ENCODE measurements around the gene ACAD10.
"Not testable (repeated sequence)": the region's sequence is repeated elsewhere in the genome, so short reads cannot be mapped to it uniquely, and the experiment has no call there.

ACAD10 gene

DNA sequence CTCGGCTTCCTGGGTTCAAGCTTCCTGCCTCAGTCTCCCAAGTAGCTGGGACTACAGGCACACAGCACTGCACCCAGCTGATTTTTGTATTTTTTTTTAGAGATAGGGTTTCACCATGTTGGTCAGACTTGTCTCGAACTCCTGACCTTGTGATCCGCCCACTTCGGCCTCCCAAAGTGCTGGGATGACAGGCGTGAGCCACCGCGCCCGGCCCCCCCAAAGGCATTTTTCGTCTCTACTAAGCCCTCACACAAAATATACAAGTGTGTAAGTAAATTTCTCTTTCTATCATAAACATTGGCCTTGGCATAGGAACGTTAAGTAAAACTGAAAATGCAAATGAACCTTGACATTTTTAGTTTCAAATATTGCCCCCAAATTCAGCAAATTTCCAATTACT, 2.1 kb downstream of the ACAD10 start:
- DNase-seq: no peak

DNA sequence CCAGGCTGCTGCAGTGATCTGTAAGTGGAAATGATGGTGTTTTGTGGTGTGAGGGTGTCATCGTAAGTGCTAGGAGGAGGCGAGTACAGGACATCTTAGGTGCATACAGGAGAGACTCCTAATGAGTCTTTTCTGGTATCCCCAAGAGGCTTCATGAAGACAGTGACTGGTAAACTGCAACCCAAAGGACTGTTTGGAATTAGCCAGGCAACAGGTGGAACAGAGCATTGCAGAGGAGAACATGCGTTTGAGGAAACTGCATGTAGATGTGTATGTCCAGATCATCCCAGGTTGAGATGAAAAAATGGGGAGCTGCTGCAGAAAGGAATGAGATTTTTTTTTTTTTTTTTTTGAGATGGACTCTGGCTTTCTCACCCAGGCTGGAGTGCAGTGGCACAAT, 5.4 kb downstream of the ACAD10 start:
- no peak for DNase-seq

DNA sequence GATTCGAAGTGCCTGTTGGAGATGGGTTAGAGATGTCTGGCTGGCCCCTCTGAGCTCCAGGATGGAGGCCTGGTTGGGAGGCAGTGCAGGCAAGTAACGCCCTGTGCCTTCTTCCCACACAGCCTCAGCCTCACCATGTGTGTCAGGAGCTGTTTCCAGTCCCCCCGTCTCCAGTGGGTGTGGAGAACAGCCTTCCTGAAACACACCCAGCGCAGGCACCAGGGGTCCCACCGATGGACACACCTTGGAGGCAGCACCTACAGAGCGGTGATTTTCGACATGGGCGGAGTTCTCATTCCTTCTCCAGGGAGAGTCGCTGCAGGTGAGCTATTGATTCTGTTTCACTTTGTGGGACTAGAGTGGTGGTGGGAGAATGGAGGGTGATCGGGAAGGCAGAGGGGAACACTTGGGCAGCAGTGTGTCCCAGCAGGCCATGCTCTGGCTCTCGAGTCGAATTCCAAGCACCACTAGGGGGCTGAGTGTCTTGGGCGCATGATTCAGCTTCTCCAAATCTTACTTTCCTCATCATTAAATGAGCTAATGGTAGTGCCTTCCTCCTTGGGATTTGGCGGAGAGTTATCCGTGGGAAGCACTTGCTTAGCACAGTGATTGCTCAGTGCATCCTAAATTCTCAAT, 6.8 kb downstream of the ACAD10 start:
- DNase-seq: no peak

DNA sequence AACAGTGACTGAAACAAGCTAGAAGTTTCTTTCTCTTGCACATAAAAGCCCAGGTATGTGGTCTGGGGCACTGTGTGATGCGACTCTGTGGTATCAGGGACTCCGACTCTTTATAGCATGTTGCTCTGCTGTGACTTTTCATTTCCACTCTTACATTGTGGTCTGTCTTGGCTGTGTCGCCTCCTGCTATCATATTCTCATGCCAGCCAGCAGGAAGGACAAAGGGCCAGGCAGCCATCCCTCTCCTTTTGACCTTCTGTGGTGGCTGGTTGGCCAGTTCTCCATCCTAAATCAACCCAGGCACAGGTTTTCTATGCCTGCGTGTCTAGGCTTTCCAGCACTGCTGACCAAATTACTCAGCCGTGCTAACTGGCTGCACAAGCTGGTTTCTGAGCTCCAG, 8.0 kb downstream of the ACAD10 start:
- no peak for DNase-seq

DNA sequence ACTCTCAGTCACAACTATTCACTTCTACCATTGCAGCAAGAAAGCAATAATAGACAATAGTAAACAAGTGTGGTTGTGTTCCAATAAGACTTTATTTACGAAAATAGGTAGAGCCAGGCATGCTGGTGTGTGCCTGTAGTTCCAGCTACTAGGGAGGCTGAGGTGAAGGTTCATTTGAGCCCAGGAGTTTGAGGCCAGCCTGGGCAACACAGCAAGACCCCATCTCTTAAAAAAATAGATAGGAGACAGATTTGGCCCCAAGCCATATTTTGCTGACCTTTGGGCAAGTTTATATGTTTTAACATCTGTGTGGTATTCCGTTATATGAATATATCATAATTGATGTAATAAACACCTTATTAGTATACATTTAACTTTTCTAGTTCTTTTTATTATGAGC, 14.1 kb downstream of the ACAD10 start:
- no peak for DNase-seq

DNA sequence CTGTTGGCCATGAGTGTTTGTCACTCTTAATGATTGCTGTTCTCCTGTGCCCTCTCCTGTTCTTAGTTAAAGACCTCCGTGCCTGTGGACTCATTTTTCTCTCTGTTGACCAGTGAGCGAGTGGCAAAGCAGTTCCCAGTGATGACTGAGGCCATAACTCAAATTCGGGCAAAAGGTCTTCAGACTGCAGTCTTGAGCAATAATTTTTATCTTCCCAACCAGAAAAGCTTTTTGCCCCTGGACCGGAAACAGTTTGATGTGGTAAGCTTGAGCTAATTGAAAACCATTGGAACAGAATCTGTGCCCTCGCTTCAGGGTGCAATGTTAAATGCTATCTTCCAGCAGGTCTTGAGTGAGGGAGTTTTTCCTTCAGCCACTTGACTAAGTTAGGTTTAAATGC, 19.8 kb downstream of the ACAD10 start:
- no peak for DNase-seq

DNA sequence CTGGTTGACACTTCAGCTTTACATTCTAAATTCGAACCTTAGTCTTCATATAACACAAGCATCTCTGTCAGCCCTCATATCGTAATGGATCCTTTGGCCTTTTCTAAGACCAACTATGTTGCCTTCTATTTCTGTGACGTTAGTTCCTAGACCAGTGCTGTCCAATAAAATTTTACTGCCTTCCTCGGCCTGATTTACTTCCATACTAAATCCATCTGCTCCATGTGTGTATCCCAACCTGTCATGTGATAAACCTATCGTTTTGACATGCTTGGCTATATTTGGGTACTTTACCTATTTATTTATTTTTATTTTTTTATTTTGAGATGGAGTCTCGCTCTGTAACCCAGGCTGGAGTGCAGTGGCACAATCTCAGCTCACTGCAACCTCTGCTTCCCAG, 20.3 kb downstream of the ACAD10 start:
- DNase-seq: no peak

DNA sequence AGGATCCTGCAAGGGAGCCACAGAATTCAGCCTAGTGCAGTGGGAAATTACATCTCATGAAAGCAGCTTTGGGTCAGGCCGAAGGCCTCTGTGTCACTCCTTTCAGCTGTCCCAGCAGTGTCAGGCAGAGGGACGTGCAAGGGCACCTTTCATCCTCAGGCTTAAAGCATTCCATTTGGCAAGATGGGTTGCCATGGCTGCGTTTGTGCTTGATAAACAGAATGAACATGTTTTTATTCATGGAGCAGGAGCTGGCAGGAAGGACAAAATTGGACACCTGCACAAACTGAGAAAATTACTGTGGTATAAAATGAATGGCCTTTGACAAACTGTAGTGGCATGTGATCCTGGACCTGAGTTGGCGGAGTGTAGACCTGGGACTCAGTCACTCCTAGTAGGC, 29.4 kb downstream of the ACAD10 start:
- peak; percentile 4 for DNase-seq

DNA sequence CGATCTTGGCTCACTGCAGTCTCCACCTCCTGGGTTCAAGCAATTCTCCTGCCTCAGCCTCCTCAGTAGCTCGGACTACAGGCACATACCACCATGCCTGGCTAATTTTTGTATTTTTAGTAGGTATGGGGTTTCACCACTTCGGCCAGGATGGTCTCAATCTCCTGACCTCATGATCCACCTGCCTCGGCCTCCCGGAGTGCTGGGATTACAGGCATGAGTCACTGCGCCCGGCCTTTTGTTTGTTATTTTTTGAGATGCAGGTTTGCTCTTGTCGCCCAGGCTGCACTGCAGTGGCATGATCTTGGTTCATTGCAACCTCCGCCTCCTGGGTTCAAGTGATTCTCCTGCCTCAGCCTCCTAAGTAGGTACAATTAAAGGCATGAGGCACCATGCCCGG, 33.5 kb downstream of the ACAD10 start:
- DNase-seq: not testable (repeated sequence)

DNA sequence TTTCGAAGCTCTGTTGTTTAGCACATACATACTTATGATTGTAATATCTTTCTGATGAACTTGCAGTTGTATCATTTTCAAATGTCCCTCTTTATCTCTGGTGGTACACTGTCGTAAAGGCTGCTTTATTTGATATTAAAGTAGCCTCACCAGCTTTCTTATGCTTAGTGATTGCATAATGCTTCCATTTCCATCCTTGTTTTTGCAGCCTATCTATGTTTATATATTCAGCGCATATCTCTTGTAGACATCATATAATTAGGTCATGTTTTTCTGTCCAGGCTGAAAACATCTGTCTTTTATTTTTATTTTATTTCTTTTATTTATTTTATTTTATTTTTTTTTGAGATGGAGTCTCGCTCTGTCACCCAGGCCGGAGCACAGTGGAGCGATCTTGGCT, 34.6 kb downstream of the ACAD10 start:
- no peak for DNase-seq

DNA sequence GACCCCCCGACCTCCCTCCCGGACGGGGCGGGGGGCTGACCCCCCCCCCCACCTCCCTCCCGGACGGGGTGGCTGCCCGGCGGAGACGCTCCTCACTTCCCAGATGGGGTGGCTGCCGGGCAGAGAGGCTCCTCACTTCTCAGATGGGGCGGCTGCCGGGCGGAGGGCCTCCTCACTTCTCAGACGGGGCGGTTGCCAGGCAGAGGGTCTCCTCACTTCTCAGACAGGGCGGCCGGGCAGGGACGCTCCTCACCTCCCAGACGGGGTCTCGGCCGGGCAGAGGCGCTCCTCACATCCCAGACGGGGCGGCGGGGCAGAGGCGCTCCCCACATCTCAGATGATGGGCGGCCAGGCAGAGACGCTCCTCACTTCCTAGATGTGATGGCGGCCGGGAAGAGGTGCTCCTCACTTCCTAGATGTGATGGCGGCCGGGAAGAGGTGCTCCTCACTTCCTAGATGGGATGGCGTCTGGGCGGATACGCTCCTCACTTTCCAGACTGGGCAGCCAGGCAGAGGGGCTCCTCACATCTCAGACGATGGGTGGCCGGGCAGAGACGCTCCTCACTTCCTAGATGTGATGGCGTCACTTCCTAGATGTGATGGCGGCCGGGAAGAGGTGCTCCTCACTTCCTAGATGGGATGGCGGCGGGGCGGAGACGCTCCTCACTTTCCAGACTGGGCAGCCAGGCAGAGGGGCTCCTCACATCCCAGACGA, 38.0 kb downstream of the ACAD10 start:
- DNase-seq: not testable (repeated sequence)

DNA sequence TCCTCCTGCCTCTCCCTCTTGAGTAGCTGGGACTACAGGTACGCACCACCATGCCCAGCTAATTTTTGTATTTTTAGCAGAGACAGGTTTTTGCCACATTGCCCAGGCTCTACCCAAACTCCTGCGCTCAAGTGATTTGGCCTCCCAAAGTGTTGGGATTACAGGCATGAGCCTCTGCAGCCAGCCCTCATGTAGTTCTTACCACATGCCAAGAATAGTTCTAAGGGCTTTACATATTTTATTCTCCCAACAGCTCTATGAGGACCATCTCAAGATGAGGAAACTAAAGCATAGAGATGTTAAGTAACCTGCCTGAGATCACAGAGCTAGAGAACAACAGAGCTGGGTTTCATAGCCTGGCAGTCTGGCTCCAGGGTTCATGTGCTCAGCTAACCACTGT, 42.9 kb downstream of the ACAD10 start:
- DNase-seq: no peak

DNA sequence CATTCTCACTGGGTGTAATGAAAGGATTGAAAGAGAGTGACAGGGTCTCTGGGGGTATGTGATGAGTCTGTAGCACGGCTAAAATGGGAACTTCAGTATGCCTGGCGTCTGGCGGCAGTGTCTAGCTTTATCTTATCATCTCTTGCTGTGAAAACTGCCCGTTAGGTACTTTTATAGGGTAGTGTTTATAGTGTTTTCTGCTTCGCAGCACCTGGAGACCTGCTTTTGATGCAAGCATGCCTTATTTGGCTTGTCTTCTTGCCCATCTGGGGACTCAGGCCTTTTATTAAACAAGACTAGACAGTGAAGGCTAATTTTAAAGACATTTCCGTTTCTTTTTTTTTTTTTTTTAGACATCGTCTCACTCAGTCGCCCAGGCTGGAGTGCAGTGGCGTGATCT, 44.6 kb downstream of the ACAD10 start:
- DNase-seq: no peak

DNA sequence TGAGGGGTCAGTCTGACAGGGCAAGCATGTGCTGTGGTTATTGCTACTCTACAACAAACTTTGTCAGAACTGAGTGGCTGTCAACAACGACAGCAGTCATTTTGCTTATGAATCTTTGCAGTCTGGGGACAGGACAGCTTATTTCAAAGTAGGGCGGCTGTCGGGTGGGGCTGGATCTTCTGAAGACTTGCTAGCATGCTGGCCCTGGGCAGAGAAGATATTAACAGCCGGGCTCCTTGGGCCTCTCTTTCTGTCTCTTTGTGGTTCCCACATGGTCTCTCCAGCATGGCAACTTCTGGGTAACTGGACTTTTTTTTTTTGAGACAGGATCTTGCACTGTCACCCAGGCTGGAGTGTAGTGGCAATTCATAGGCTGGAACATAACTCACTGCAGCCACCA, 46.9 kb downstream of the ACAD10 start:
- DNase-seq: no peak

DNA sequence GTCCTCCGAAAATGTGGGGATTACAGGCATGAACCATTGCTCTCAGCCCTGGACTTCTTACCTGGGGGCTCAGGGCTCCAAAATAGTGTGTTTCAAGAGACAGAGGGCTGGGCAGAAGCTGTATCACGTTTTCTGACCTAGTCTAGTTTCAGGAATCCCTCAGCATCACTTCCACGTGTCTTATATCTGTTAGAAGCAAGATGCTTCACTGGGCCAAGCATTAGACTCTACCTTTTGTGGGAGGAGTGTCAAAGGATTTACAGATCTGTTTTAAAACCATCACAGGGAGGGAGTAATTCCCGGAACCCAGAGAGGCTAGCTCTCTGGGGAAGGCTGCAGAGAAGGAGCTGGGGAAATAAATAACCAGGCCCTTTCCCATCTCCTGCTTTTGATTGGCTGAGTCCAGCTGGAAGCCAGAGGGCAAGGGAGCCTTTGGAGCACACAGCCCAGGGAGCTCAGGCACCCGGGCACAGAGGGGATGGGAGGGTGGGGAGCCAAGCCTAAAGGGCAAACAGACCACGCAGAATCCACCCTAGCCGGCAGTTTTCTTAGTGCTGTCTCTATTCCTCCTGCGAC, 47.6 kb downstream of the ACAD10 start:
- DNase-seq: no peak

DNA sequence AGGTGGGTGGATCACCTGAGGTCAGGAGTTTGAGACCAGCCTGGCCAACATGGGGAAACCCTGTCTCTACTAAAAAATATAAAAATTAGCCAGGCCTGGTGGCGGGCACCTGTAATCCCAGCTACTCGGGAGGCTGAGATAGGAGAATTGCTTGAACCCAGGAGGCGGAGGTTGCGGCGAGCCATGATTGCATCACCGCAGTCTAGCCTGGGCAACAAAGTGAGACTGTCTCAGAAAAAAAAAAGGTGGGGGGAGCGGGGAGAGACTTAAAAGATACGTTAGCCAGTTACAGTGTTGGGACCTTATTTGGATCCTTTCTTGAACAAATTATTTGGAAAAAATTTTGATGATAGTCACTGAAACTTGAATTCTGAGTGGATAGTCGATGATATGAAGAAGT, 53.7 kb downstream of the ACAD10 start:
- not testable (repeated sequence) for DNase-seq

DNA sequence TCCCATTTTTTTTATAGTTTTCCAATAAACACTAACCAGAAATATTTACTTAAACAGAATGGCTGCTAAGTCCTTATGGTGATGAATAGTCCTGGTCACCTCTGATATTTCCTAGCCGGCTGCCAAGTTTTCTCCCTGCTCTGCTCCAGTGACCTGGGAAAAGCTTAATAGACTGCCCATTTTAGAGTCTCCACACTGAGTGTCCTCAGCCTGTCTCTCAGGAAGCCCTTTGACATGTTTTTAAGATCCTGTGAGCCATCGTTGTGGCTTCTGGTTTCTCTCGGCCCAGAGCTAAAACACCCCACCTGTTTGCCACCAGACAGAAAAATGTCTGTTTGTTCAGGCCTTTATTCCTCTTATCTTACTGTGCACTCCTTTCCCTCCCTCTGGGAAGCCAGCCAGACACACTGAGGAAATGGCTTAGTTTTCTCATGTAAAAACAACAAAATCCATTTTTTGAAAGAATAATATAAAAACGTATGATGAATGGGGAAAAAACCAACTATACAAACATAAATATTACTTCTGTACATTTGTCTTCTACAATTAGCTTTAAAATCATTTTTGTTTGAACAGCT, 55.5 kb downstream of the ACAD10 start:
- DNase-seq: no peak

DNA sequence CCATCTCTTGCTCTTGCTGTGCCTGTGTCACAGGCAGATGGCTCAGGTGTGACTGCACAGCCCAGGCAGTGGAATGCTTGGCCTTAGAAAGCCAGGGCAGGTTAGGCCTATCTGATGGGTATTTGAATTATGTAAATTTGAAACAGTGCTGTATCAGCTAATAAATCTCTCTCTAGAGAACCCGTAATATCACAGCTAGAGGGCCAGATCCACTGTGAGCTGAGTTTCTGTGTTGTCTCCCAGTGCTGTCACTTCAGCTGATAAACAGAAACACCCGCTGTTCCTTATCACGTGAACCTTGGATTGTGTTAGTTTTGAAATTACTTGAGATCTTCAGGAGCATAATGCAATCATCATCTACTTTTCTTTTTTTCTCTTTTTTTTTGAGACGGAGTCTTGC, 59.4 kb downstream of the ACAD10 start:
- DNase-seq: no peak

DNA sequence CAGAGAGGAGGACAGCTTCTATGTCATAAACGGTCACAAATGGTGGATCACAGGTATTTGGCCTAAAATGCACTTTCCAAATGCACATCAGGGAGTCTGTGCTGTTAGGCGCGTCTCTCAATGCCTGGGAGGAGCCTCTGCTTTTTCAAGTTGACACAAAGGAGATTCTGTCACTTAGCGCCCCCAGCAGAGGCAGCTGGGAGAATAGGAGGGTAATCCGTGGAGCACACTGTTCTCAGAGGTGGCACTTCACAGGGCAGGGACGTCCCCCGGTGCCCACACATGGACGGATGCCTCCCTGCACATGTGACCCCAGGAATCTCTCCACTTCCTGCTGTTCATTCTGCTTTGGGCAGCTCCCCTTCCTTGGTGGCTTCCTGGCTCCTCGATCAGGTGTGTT, 61.5 kb downstream of the ACAD10 start:
- DNase-seq: no peak

DNA sequence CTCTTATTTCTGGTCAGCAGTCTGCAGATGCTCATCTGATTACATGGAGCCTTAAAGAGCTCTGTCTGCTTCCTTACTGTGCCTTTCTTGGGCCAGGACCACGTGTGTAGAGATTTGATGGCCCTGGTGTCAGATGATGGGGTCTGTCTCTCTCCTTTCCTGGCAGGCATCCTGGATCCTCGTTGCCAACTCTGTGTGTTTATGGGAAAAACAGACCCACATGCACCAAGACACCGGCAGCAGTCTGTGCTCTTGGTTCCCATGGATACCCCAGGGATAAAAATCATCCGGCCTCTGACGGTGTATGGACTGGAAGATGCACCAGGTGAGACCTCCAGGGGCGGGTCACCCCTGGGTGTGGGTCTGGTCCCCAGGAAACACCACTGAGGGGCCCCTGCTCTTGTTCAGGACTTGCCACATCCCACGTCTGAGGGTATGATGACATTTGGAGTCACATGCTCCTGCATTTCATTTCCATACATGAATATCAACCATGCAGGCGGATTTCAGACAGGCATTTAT, 62.4 kb downstream of the ACAD10 start:
- peak; percentile 47 for DNase-seq

DNA sequence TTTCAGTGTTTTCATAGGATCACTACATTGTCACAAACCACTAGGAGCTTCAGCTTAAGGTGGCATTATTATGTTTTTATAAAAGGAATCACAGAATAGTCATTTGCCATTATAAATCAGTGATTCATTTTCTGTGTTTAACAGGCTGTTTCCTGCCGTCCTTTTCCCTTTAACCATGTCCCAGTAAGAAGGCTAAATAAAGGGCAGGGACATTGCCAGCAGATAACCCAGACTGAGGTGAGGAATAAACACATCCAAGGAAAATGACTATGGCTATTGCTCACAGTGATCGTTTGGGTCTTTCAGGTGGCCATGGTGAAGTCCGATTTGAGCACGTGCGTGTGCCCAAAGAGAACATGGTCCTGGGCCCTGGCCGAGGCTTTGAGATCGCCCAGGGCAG, 63.0 kb downstream of the ACAD10 start:
- DNase-seq: no peak

DNA sequence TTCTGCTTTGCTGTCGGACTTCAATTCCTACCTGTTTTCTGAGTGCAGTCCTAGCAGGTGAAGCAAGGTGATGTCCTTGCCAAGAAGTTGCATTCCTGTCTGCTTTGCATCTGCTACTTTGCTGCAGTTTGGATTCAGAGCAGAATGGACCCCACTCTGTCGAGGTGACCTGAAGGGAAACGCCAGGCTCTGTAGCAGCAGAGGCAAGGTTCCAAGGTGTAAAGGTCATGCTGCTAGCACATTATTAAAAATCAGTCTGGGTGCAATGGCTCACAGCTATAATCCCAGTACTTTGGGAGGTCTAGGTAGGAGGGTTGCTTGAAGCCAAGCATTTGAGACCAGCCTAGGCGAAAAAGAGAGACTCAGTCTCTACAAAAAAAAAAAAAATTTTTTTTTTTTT, 63.5 kb downstream of the ACAD10 start:
- no peak for DNase-seq

DNA sequence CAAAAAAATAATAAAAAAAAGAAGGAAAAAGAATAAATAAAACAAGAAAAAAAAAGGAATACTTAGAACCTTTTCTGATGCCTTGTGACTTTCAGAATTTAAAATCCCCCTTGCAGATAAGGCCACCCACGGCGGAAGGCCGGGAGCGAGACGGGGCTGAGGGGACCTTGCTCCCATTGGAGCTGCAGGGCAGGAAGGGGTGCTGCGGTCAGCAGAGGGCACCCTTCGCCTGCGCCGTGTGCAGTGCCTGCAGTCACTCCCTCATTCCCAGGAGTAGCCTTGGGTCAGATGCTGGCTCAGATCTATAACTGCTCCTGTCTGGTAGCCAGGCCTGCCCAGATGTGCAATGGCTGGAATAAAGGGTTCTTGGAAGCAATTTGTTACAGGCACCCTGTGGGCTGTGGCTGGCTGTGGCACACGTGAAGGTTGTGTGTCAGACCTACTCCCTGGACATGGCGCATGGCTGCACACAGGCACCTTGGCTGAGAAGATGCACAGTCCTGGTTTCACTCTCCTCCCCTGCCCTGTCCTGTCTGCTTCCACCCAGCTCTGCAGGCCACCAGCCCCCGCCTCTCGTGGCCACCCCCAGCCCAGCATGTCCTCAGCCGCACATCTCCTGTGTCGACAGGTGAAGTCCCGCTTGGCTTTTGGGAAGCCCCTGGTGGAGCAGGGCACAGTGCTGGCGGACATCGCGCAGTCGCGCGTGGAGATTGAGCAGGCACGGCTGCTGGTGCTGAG, 67.5 kb downstream of the ACAD10 start:
- DNase-seq: peak; percentile 11
